Iris pigment epithelial cell (primary cell): Measurements from ENCODE around the gene SFT2D2.
"Not testable (repeated sequence)": the region's sequence is repeated elsewhere in the genome, so short reads cannot be mapped to it uniquely, and the experiment has no call there.

Source experiments
- DNase-seq: peaks from one replicate; pipeline ENCODE4 v3.0.0-alpha.2; 2011; ENCODE audit warnings: low read depth

Gene SFT2D2

DNA sequence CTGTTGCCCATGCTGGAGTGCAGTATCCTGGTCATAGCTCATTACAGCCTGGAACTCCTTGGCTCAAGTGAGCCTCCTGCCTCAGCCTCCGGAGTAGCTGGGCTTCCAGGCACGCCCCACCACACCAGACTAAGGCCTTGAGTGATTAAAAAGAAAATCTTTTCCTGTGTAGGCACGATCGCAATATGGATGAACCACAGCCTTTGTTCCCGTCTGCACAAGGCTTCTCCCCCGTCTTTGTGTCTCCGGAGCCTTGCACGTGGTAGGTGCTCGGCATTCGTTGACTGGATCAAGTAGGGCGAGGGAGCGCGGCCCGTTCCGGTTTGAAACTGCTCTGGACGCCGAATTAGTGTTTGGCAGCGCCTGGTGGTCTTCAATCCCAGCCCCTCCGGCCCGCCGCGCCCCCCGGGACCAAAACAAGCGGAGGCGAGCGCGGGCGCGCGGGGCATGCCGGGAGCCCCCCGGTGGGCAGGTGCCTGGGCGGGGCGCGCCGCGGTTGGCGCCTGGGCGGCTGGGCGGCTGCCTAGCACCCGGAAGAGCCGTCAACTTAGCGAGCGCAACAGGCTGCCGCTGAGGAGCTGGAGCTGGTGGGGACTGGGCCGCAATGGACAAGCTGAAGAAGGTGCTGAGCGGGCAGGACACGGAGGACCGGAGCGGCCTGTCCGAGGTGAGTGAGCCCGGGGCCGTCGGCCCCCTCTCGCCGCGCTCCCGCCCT is at the start of gene SFT2D2:
TSS of gene SFT2D2 (plus strand) at position 529 of the 715 bp plus-strand sequence. CDS start at position 605, 76 bp downstream.
- DNase-seq, result peak; percentile 77

DNA sequence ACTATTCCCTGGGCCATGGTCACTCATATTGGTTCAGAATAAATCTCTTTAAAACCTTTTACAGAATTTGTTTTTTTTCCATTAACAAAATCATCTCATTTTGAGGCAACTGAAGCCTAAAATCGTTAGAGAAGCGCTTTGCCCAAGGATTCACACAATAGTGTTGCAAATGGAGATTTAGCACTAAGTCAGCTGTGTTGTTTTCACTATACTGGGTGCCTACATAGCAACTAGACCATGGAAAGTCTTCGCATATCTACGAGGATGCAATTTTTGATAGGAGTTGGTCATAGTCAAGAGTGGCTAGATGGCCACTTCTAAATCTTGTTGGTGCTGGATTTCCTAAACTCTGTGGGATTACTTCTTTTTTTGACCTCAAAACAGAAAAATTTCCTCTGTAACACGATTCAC is 47.6 kb upstream of the SFT2D2 start:
- DNase-seq, result no peak

DNA sequence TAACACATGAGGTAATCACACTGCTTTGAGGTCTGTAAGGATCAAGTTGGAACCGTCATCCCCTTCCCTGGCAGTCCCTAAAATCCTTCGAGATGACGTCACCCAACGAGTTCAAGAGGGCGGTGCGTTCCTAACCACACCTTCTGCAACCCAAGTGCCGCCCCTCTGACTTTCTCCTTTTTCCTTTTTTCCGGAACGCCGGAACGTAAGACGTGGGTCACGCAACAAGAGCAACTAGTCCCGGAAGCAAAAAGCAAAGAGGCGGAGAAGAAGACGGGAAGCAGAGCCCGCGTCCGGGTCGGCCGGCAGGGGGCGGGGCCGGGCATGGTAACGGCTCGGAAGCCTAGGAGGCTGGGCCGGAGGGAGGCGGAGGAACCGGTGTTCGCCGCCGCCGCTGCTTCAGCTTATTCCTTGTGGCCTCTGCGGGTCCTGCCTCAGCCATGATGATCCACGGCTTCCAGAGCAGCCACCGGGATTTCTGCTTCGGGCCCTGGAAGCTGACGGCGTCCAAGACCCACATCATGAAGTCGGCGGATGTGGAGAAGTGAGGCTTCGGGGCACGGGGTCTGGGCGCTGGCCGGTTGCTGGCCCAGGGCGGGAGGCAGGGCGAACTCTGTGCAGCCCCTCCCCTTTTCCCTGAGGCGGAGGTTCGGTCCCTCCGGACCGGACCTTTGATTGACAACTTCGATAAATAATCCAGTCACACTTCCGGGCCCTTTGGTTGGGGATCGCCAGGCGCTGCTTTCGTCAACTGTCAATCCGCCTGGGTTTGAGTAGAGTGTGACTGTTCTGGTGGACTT is 47.0 kb upstream of the SFT2D2 start, which contains the start of gene TIPRL:
TSS of gene TIPRL (plus strand) at position 325 of the 800 bp plus-strand sequence. CDS start at position 441, 116 bp downstream.
- peak; percentile 99 for DNase-seq

DNA sequence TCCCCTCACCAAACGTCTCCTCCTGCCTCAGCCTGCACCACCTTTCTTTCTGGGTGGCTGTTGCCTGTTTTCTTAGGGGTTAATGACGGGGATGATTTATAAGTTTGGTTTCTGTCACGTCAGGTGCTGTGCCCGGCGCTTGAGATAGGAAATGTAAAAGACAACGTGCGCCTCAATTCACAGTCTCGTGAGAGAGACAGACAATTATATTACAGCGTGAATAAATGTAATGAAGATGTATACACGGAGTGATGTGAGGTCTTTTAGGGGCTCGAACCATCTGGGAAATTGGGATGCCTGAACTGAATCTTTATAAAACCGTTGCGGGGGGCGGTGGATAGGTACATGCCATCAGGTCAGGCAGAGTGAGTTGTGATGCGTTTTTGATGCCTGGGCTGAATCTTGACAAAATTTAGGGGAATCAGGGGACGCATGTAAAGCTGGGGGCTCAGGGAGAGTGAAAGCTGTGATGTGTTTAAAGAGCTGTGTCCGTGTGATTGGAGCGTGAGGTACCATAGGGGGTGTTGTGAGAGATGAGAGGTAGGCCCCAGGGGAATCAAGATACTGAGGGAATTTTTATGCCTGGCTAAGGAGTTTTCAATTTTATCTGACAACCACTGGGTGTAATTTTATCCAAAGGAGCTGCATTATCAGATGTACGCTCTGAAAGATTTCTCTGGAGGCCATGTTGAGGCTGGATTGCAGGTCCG is 46.2 kb upstream of the SFT2D2 start:
- DNase-seq, result peak; percentile 27

DNA sequence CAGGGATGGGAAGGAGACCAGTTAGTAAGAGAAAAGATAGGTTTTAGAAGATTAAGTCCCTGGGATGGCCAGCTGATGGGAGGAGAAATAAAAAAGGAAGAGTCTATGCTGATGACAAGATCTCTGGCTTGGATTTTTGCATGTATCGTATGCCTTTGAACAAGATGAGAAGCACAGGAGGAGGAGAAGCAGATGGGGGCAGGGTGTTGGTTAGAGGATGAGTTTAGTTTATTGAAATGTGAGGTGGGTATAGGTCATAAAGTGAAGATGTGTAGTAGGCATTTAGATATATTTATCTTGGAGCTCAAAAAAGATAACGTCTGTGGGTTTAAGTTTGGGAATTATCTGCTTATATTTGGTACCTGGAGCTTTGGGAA is 45.7 kb upstream of the SFT2D2 start:
- peak; percentile 9 for DNase-seq

DNA sequence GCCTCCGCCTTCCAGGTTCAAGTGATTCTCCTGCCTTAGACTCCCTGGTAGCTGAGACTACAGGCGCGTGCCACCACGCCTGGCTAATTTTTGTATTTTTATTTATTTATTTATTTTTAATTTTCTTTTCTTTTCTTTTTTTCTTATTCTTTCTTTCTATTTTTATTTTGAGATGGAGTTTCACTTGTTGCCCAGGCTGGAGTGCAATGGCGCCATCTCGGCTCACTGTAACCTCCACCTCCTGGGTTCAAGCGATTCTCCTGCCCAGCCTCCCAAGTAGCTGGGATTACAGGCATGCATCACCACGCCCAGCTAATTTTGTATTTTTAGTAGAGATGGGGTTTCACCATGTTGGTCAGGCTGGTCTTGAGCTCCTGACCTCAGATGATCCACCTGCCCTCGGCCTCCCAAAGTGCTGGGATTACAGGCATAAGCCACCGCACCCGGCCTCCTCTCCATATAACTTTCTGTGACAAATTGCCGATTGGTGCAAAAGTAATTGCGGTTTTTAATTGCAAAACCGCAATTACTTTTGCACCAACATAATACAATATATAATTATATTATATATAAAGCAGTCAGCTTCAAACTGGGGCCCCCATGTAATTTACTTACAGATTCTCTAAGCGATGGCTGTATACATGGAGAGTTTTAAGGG is 44.6 kb upstream of the SFT2D2 start:
- not testable (repeated sequence) for DNase-seq

DNA sequence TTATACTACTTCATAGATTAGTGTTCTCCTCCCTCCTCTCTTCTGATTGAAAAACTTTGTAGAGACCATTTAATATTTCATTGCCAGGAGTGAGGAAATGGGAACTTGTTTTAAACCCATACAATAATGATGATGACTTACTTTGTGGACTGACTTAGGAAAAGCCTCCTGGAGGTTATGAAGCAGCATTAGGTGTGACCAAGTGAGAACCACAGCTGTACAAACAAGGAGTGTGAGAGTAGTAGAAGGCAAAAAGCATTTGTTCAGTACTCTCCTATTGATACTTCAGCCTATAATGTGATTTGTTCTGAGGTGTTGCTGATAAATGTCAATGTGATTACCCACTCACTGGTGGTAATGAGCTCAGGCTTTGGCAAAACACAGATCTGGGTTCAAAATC is 38.6 kb upstream of the SFT2D2 start:
- no peak for DNase-seq

DNA sequence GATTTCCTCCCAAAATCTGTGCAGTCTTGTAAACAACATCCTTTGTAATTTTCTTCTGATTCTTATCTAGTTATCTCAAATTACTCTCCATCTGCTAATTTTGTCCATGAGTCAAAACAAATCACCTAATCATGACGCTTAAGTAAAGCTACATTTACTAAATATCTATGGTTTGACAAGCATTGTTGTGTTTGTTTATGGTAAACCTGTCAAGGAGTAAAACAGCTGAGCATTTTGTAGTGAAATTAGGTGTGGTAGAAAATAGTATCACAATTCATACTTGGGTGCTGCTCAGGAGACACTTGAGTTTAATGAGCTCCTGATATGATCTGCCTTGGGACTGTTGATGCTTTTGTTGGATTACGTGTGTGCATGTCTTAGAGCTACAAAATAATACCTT is 35.4 kb upstream of the SFT2D2 start:
- DNase-seq, result no peak

DNA sequence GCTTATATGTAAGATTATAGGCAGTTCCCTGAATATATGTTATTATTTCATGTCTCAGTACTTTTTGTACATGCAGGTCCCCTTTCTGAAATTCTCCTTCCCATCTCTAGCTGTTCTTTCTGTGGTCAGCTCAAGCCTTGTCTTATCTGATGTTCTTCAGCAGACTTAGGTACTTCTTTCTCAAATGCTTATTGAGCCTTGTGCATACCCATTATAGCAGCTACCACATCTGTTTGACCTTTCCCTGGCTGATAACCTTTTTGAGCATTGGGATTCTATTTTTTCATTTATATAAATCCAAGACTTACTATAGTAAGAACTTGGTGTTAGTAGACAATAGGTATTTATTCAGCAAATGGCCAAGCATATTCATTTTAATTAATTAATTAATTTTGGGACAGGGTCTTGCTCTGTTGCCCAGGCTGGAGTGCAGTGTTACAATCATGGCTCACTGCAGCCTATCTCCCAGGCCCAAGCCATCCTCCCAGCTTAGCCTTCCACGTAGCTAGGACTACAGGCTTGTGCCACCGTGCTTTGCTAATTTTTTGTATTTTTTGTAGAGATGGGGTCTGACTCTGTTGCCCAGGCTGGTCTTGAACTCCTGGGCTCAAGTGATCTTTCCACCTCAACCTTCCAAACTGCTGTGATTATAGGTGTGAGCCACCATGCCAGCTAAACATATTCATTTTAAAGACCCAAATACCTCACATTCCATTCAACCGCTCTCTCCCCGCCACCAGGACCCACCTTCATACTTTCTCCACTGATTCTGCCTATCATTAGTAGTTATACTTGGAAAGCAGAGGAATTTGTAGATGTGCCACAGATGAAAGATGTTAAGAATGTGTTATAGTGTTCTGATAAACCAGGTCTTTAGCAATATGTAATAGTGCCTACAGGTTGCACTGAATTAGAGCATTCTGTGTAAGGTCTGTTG is 30.3 kb upstream of the SFT2D2 start:
- peak; percentile 12 for DNase-seq

DNA sequence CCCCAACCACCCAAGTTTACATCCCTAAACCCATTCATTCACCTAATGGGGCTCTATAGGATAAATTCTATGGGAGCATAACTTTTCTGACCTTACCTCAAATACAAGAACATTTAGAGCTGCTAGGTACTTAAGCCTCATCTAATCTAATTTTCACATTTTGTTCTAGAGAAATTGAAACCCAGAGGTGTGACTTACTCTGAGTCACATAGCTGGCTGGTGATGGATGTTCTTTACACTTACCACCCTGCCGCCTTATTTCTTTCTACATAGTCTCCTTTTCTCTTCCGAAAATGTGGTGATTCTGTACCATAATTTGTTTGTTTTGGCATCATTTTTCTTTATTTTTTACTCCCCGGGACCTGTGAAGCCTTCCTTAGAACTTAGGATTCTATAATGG is 26.7 kb upstream of the SFT2D2 start:
- no peak for DNase-seq

DNA sequence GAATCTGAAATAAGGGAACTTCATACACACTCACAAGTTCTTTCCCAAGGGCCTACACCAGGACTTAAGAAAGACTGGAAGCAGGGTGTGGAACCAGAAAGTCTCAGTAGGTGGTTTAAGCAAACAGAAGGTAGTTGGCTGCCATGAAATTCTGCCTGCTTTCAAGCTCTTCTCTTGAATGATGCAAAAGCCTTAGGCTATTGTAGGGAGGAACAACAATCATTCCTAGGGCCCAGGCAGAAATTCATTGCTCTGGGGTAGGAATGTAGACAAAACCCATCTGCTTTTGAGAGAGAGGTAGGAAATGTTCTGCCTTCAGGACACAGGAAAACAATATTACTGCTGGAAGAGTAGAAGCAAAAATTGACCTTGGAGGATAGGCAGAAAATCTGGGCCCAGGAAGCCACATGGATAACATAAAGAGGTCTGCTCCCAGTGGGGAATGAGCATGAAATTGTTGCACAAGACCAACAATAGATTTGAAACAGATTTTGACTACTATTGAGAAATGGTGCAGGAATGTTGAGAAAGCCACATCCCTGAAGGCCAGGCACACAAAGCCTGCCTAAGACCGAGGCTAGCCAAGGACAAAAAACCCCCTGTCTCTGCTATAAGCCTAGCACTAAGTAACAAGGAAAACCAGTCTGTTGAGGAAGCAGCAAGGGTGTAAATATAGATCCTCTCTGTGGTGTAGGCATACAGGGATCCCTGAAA is 22.7 kb upstream of the SFT2D2 start:
- DNase-seq, result peak; percentile 91

DNA sequence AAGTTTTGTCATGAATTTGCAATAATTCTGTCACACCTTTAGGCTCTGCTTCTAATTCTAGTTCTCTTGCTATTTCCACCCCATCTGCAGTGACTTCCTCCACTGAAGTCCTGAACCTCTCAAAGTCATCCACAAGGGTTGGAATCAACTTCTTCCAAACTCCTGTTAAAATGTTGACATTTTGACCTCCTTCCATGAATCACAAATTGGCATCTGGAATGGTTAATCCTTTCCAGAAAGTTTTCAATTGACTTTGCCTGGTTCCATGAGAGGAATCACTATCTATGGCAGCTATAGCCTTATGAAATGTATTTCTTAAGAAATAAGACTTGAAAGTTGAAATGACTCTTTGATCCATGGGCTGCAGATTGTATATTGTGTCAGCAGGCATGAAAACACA is 19.7 kb upstream of the SFT2D2 start:
- no peak for DNase-seq

DNA sequence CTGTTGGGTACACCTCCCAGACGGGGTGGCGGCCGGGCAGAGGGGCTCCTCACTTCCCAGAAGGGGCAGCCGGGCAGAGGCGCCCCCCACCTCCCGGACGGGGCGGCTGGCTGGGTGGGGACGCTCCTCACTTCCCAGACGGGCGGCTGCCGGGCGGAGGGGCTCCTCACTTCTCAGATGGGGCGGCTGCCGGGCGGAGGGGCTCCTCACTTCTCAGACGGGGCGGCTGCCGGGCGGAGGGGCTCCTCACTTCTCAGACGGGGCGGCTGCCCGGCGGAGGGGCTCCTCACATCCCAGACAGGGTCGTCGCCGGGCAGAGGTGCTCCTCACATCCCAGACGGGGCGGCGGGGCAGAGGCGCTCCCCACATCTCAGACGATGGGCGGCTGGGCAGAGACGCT is 18.1 kb upstream of the SFT2D2 start:
- not testable (repeated sequence) for DNase-seq

DNA sequence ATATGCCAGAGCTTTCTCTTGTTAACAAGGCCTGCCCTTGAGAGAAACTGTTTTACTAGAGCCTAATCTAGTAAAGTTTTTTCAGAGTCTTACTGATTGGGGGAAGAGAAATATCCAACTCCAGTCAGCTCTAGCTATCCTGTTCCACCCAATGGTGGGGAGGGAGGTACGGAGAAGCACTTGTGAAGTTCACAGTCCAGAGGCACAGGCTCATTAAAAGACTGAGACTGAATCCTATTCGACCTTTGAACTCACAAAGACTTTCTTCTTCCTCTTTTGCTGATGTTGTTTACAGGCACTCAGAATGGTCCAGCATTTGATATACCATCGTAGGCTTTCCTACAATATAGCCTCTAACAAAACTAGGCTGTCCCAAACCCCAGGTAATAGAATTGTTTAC is 15.5 kb upstream of the SFT2D2 start:
- no peak for DNase-seq

DNA sequence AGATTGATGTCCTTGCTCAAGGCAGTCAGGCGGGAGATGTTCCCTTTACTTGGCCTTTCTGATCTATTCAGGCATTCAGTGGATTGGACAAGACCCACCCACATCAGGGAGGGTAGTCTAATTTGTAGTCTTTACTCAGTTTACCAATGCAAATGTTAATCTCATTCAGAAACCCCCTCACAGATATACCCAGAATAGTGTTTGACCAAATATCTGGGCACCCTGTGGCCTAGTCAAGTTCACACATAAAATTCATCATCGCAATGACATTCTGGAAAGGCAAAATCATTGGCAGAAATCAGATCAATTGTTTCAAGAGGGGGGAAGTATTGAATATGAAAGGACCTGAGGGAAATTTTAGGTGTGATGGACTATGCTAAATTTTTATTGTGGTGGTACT is 12.5 kb upstream of the SFT2D2 start:
- DNase-seq, result no peak

DNA sequence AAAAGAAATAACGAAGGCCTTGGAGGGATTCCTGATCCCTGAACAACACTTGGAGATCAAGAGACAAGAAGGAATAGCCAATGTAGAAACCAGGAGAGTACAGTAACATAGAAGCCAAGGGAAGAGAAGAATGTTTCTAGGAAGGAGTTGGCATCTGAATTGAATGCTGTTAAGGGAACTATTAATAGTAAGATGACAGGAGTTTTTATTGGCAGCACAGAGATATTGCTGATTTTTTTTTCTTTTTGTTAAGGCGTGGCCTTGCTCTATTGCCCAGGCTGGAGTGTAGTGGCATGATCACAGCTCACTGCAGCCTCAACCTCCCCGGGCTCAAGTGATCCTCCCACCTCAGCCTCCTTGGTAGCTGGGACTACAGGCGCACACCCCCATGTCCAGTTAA is 9.6 kb upstream of the SFT2D2 start:
- no peak for DNase-seq

DNA sequence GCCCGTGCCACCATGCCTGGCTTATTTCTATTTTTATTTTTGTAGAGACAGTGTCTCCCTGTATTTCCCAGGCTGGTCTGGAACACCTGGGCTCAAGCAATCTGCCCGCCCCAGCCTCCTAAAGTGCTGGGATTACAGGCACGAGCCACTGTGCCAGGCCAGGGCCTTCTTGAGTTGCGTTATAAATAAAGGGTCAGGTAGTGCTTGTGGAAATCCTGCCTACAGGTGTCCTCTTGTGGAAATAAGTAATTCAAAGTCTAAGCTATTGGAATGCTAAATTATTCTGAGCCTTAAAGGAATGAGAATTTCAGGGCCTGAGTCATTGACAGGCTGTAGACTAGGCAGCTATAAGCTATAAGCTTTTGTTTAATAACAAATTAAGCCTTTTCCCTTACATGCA is 8.1 kb upstream of the SFT2D2 start:
- DNase-seq, result no peak

DNA sequence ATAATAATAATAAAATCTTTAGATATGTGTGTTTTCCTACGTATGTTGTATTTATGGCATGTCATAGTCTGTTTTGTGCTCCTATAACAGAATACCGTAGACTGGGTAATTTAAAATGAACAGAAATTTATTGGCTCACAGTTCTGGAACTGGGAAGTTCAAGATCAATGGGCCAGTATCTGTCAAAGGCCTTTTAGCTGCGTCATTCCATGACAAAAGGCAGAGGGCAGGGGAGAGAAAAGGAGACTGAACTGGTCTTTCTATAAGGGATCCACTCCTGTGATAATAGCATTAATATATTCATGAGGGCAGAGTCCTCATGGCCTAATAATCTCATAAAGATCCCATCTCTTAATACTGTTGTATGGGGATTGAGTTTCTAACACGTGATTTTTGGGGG is 7.1 kb upstream of the SFT2D2 start:
- no peak for DNase-seq

DNA sequence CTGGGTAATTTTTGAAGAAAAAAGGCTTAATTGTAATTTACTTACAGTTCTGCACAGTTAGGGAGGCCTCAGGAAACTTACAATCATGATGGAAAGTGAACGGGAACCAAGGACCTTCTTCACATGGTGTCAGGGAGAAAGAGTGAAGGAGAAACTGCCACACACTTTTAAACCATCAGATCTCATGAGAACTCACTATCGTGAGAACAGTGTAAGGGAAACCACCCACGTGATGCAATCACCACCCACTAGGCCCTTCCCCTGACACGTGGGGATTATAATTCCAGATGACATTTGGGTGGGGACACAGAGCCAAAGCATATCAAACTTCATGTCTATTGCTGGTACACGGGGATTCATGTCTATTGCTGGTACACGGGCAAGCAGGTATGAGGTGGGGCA is 5.3 kb upstream of the SFT2D2 start:
- DNase-seq, result no peak

DNA sequence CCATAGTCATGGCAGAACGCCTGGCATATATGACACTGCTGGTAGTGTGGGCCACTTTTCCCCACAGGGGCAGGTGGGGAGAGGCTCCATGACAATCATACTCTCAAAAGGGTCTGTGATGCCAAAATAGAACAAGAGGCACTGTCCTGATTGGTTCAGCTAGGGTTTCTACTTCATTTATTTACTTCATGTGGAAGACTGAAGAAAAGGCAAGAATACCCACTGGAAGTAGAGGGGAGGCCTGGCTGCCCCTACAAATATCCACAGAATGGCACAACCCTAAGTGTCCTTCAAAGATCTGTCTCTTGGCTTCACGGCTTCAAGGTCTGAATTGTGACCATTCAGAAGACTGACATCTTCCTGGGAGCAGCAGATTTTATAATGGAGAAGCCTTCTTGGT is 4.5 kb upstream of the SFT2D2 start:
- no peak for DNase-seq

DNA sequence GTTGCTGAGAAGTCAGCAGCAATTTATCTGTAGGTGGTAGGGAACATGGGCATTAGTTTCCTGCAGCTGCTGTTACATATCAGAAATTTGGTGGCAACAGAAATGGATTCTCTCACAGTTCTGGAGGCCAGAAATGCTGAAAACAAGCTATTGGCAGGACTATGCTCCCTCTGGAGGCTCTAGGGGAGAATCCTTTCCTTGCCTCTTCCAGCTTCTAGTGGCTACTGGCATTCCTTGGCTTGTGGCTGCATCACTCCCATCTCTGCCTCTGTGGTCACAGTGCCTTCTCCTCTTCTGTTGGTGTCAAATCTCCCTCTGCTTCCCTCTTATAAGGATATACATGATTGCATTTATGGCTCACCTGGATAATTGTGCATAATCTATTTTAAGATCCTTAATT is 2.5 kb upstream of the SFT2D2 start:
- no peak for DNase-seq
